ENCODE results near the gene NMBR. TPM values are rescaled to one million over a fixed set of nuclear protein-coding genes. Genes with fewer than 3 reads are reported as not detected.

The NMBR gene
- total and polyA plus RNA-seq, 2 donors (not counting 1 experiment from before 2014, with no cell fraction given): 0.09 TPM; not detected in 1

DNA sequence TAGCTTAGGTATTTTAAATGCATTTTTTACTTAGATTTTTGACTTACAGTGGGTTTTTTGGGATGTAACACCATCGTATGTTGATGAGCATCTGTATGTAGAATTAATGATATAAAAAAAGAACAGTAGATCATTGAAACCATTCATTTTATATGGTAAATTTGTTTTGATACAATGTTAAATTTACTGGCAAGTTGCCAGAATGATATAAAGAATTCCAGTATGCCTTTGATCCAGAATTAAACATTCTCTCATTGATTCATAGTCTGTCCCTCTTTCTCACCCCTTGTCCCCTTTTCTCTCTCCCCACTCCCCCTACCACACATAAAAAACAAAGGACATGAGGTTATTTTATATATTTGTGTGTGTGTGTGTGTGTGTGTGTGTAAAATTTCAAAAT lies 45.4 kb upstream of the NMBR start:
- Mint-ChIP-seq H3K4me1 (peaks cover 13% of the 10 kb centered on the region), H3K4me3 (no peak overlapping the region), H3K27ac (no peak overlapping the region), H3K9me3 (ENCODE audit: insufficient read depth) (no peaks in the 10 kb centered on the region), H3K27me3 (no peaks in the 10 kb centered on the region)
- intact Hi-C loops (cut with micrococcal nuclease): no loop called here
- Histone ChIP-seq H3K79me2 (ENCODE audit: control insufficient read depth, insufficient read depth, low read length) (no peaks in the 10 kb centered on the region), H3K27ac (ENCODE audit: low read length in 2 of 2) (no peak overlapping the region), H2AFZ (ENCODE audit: insufficient read depth, low read depth, low read length, poor library complexity, severe bottlenecking) (no peak overlapping the region), H4K20me1 (ENCODE audit: control insufficient read depth, insufficient read depth, low read length, poor library complexity, severe bottlenecking) (peaks cover 5% of the 10 kb centered on the region), H3K4me3 (ENCODE audit: control extremely low read depth in 1 of 5, extremely low read depth in 1 of 5, insufficient read depth in 1 of 5, low read depth in 2 of 5, low read length in 4 of 5) (no peak overlapping the region), H3K27me3 (replicated peaks in 1 of 4; ENCODE audit: control extremely low read depth in 1 of 4, control insufficient read depth in 3 of 4, insufficient read depth in 4 of 4, low read length in 3 of 4) (no peaks in the 10 kb centered on the region), H3K9me3 (ENCODE audit: control extremely low read depth in 1 of 3, control insufficient read depth in 2 of 3, insufficient read depth in 1 of 3, low read length in 2 of 3) (no peaks in the 10 kb centered on the region), H3K9ac (ENCODE audit: low read length) (no peak overlapping the region), H3K4me1 (ENCODE audit: control insufficient read depth in 2 of 2, insufficient read depth in 2 of 2, low read length in 2 of 2) (no peaks in the 10 kb centered on the region), H3K36me3 (replicated peaks in 1 of 2; ENCODE audit: control extremely low read depth in 1 of 2, control insufficient read depth in 1 of 2, extremely low read depth in 1 of 2, insufficient read depth in 2 of 2, low read length in 1 of 2) (peaks cover 7 to 9% of the 10 kb centered on the region in 2 experiments), H3K4me2 (replicated peaks; ENCODE audit: low read depth, low read length, poor library complexity, severe bottlenecking) (no peak overlapping the region)
- TF ChIP-seq EZH2 (IDR thresholded peaks at IDR 0.05; ENCODE audit: borderline replicate concordance, insufficient read depth, low read depth, low read length, poor library complexity, severe bottlenecking): no peak
- TF ChIP-seq, protein P1, sequence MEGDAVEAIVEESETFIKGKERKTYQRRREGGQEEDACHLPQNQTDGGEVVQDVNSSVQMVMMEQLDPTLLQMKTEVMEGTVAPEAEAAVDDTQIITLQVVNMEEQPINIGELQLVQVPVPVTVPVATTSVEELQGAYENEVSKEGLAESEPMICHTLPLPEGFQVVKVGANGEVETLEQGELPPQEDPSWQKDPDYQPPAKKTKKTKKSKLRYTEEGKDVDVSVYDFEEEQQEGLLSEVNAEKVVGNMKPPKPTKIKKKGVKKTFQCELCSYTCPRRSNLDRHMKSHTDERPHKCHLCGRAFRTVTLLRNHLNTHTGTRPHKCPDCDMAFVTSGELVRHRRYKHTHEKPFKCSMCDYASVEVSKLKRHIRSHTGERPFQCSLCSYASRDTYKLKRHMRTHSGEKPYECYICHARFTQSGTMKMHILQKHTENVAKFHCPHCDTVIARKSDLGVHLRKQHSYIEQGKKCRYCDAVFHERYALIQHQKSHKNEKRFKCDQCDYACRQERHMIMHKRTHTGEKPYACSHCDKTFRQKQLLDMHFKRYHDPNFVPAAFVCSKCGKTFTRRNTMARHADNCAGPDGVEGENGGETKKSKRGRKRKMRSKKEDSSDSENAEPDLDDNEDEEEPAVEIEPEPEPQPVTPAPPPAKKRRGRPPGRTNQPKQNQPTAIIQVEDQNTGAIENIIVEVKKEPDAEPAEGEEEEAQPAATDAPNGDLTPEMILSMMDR (IDR thresholded peaks at IDR 0.05): no peak
- ChIA-PET POLR2A (no interaction called here), CTCF (no interaction called here)
- no peak for ATAC-seq (ENCODE audit: low read depth)
- WGBS (ENCODE audit: insufficient coverage): no CpG with 5 or more reads among the region's 1 CpG
- DNase-seq: no peak

DNA sequence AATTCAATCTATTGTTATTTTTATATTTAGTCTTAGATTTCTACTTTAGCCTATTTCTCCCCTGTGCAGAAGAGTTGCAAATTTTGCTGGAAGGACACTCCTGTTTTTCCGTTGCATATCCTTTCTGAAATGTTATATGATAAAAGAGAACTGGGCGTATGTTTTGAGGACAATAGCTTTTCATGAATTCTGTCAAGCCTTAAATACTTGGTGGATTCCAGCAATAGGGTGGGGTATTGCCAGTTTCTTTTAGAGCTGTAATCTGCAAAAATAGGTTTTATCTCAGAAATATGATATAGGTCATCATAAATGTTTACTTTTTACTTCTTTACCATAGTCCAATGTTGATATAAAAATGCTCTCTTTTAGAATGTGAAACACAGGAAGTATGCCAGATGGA lies 42.1 kb upstream of the NMBR start:
- 100% methylated on average over 1 of the region's 2 CpGs for WGBS (ENCODE audit: insufficient coverage)
- H3K9ac ChIP-seq (ENCODE audit: low read length): no peak overlapping the region
- H3K36me3 ChIP-seq (replicated peaks in 1 of 2; ENCODE audit: control extremely low read depth in 1 of 2, control insufficient read depth in 1 of 2, extremely low read depth in 1 of 2, insufficient read depth in 2 of 2, low read length in 1 of 2): peaks cover 6 to 7% of the 10 kb centered on the region in 2 experiments
- Mint-ChIP-seq H3K4me3 (no peak overlapping the region), H3K4me1 (peaks cover 2% of the 10 kb centered on the region), H3K9me3 (ENCODE audit: insufficient read depth) (no peaks in the 10 kb centered on the region), H3K27me3 (no peaks in the 10 kb centered on the region), H3K27ac (no peak overlapping the region)
- no peaks in the 10 kb centered on the region for H3K27me3 ChIP-seq (replicated peaks in 1 of 4; ENCODE audit: control extremely low read depth in 1 of 4, control insufficient read depth in 3 of 4, insufficient read depth in 4 of 4, low read length in 3 of 4)
- no peaks in the 10 kb centered on the region for H3K4me1 ChIP-seq (ENCODE audit: control insufficient read depth in 2 of 2, insufficient read depth in 2 of 2, low read length in 2 of 2)
- intact Hi-C loops (cut with micrococcal nuclease): no loop called here
- no peak overlapping the region for H3K4me2 ChIP-seq (replicated peaks; ENCODE audit: low read depth, low read length, poor library complexity, severe bottlenecking)
- DNase-seq: no peak
- ChIA-PET POLR2A (no interaction called here), CTCF (no interaction called here)
- no peaks in the 10 kb centered on the region for H3K79me2 ChIP-seq (ENCODE audit: control insufficient read depth, insufficient read depth, low read length)
- no peak overlapping the region for H2AFZ ChIP-seq (ENCODE audit: insufficient read depth, low read depth, low read length, poor library complexity, severe bottlenecking)
- H3K9me3 ChIP-seq (ENCODE audit: control extremely low read depth in 1 of 3, control insufficient read depth in 2 of 3, insufficient read depth in 1 of 3, low read length in 2 of 3): no peaks in the 10 kb centered on the region
- H3K27ac ChIP-seq (ENCODE audit: low read length in 2 of 2): no peak overlapping the region
- TF ChIP-seq EZH2 (IDR thresholded peaks at IDR 0.05; ENCODE audit: borderline replicate concordance, insufficient read depth, low read depth, low read length, poor library complexity, severe bottlenecking): no peak
- TF ChIP-seq, protein P1 (IDR thresholded peaks at IDR 0.05): no peak
- no peak for ATAC-seq (ENCODE audit: low read depth)
- H4K20me1 ChIP-seq (ENCODE audit: control insufficient read depth, insufficient read depth, low read length, poor library complexity, severe bottlenecking): no peaks in the 10 kb centered on the region
- no peak overlapping the region for H3K4me3 ChIP-seq (ENCODE audit: control extremely low read depth in 1 of 5, extremely low read depth in 1 of 5, insufficient read depth in 1 of 5, low read depth in 2 of 5, low read length in 4 of 5)
